T follicular helper cell (primary cell): ENCODE results near the gene RNF220.

Experiments used
- DNase-seq: peaks from one replicate; pipeline ENCODE4 v3.0.0-alpha.2; 2020; ENCODE audit warnings: low read depth

The RNF220 gene

DNA sequence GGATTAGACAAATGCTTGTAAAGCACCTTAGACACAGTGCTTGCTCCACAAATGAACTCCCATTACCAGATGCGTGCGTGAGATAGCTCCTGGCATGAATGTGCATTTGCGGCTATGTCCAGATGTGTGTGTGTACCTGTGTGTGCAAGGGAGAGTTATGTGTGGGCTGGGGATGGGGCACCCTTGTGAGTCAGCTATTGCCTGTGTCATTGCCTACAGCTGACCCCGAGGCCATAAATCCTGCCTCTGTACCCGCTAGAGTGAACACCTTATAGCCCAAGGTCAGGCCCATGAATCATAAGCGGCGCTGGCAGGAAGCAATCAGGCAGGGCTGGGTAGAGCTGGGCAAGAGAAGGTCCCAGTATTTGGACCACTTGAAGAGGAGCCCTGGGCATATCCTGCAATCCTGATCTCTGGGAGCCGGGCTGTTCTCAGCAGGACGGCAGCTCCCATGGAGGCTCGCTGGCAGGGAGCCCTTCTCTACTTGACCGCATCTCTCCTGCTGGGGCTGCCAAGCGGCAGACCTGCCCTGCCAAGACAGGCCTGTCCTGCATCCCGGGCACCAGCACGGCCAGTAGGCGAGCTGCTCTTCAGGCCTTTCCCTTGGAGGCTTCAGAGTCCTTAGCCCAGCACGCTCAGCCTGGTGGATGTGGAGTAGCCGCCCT, 182.9 kb downstream of the RNF220 start:
- DNase-seq = no peak

- no peak for DNase-seq
Observed at GRCh38 chr1:44588551-44589210, 183.6 kb downstream of the RNF220 start.

- no peak for DNase-seq
Observed at GRCh38 chr1:44590475-44590874, 185.4 kb downstream of the RNF220 start.

DNA sequence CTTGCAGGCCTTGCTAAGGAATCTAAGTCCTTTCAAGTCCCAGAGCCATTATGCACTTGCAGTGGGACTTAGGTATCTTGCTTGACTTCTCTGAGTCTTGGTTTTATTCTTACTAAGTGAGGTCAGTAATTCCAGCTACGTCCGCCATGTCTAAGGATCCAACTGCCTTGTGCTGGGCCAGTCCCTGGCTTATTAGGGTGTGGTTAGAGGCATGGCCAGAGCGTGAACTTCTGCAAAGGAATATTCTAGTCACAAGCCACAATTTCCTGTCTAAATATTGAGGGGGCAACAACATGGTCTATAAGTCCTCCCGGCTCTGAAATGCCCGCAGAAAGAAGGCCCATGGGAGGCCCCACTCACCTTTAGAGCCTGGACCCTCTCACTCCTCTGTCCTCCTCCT, 186.3 kb downstream of the RNF220 start:
- no peak for DNase-seq

DNA sequence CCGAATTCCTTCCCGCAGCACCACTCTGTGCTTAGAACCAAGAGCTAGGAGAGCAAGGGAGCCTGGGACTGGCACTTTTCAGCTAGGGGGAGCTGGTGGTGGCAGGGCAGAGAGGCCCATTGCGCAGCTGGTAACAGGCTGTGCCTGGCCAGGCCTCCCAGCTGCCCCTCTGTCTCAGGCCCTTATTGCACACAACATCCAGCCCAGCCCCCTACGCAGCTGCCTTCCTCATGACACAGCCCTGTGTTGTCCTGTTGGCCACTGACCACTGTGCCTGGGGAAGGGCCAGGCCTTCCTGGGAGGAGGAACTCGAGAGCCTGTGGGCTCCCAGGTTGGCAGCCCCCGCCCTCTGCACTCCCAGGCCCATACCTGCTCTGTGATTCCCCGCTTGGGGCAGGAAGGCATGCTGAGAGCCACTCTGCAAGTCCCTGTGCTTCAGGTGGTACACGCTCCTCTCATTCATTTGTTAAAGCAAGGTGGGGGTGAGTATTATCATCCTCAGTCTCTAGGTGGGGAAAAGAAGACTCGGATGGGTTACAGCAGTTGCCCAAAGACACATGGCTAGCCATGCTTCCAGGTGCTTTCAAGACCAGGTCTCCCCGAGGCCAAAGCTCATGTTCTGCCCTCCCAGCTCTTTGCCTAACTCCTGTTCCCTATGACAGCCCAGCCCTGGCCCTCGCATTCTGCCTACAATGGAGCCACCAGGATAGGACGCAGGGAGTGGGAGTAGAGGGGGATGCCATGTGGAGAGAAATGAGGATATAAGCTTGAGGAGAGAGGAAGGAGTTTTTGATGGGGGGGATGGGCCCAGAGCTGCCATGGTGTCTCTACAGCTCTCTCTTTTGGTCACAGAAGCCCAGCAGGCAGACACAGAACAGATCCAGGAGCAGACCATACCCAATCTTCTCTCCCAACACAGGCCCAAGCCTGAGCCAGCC, 187.4 kb downstream of the RNF220 start:
- DNase-seq = no peak

GRCh38 chr1:44594353-44594752, 189.3 kb downstream of the RNF220 start:
- DNase-seq = no peak

DNA sequence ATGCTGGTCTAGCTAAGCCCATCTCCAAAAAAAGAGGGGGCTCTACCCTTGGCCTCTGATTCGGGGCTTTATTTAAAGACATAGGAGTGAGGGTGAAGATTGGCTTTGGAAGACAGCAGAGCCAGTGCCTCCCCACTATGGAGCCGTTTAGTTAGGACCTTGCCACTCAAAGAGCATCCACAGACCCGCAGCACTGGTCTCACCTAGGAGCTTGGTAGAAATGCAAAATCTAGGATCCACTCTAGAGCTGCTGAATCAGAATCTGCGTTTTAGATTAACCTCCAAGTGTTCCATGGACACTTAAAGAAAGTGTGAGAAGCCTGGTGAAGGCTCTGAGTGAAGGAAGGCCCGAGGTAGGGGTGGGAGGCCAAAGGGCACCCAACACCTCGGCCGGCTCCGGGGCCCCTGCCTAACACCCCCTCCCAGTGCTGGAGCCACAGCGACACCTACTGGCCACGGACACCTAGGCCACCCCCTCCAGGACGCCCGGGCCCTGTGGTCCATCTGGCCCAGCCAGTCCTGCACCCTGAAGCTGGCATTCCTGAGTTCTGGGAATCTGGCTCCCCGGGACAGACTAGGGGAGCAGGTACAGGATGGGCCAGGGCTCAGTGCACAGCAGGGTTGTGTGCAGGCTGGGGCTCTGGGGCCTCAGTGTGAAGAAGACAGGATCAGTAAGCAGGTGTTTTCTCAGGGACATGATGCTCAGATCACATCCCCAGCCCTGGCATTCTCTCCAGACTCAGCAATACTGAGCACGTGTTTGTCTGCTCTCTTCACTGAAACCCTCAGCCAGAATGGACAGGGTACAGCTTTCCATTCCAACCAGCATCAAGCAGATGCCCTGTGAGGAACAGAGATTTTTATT, 190.0 kb downstream of the RNF220 start:
- DNase-seq = peak; percentile 58

GRCh38 chr1:44596511-44596910, 191.5 kb downstream of the RNF220 start:
- no peak for DNase-seq

- DNase-seq = no peak
Observed at GRCh38 chr1:44598167-44598566, 193.1 kb downstream of the RNF220 start.

- no peak for DNase-seq
Observed at GRCh38 chr1:44602634-44603628, 197.9 kb downstream of the RNF220 start.

- DNase-seq = no peak
Observed at GRCh38 chr1:44603718-44604117, 198.7 kb downstream of the RNF220 start.

DNA sequence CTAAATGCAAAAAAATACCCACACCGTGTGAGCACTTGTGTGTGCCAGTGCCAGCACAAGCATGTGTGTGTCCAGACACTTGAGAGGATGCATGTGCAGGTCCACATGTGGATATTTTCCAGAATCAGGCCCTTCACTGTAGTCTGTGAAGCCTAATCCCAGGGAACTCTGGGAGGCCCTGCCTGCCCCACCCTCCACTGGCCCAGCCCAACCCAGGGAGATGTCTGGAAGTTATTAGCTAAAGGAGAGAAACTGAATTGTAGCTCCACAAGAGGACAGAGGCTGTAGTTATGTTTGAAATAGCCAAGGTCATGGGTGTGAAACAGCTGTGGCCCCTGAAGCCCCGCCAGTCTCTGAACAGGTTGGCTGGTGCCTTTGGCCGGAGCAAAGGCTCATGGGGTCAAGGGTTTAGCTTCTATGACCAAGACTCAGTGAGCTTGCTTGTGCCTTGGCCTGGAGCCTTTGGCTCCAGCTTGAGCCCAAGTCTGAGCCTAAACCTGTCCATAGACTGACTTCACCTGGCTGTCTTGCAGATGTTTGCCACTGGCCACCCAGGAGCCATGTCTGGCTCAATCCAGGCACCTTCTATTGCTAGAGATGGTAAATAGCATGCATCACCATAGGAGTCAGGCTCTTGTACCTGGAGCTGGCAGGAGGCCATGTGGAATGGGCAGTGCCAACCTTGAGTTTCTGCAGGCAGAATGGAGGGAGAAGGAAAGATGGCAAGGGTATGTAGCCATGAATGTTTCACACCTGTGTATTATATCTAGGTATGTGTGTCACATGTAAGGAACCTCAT, 199.3 kb downstream of the RNF220 start:
- no peak for DNase-seq

DNA sequence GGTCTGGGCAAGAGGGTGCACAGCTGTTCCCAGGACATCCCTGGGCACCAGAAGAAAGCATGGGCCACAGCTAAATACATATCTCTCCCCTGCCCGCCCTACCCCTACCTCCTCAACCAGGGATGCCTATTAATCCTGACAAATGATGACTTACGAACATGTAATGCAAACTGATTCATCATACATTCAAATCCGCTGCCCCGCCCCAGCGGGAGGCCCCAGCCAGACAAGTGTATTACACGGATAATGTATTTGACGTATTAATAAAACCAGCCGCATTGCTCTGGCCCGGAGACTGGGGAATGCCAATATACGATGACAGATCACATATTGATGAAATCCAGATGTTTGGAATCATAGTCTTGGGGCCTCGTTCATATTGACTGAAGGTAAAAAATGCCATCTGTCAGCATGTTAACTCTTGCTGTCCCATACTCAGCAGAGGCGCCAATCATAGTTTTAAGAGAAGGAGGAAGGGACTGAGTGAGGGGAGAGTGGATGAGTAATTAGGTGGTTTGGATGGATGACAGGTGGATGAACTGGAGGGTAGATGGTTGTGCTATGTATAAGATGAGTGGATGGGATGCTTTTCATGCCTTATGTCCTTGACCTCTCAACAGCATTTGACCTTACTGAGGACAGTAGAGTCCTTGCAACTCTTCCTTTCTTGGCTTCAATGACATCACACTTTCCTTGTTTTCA, 201.0 kb downstream of the RNF220 start:
- no peak for DNase-seq

GRCh38 chr1:44606701-44607281, 201.7 kb downstream of the RNF220 start:
- no peak for DNase-seq

- DNase-seq = no peak
Observed at GRCh38 chr1:44608141-44608540, 203.1 kb downstream of the RNF220 start.

DNA sequence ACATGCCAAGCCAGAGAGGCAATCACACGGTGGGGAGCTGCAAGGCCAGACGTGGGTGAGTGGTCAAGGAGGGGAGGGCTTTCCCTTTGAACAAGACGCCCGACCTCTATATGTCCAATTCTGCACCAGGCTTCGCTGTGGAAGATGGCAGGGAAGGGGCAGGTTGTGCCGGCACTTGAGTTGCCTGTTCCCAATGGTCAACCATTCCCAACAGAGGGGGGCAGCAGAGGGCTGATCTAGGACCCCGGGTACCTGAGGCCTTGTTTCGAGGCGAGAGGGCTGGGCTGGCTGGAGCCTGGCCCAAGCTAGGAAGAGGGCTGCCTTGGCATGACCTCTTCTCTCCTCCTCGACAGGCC, 204.3 kb downstream of the RNF220 start:
- no peak for DNase-seq

GRCh38 chr1:44609768-44610526, 204.9 kb downstream of the RNF220 start:
- no peak for DNase-seq
